GM18502 (cell line): ENCODE results near the gene ARID1A.
A peak's percentile ranks its signal among the peaks of the same experiment; 100 is the strongest.

Experiments used
- ATAC-seq: cut with Tn5 transposase; IDR thresholded peaks from one replicate; pipeline ENCODE4 v1.9.1; 2021; ENCODE audit warnings: mild to moderate bottlenecking; ENCODE audit not compliant: unreplicated experiment, poor library complexity

ARID1A gene

DNA sequence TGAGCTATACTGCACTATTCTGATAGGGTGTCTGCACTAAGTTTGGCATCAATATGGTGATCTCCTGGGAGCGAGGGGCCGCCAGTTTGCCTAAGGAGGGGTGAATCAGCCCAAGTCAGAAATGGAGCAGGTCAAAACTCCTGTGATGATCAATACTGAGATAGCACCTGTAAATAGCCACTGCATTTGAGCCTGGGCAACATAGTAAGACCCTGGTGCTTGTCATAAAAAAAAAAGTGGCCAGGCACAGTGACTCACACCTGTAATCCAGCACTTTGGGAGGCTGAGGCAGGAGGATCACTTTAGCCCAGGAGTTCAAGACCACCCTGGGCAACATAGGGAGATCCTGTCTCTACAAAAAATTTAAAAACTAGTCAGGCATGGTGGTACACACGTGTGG, 119.1 kb downstream of the ARID1A start:
- ATAC-seq, result no peak

DNA sequence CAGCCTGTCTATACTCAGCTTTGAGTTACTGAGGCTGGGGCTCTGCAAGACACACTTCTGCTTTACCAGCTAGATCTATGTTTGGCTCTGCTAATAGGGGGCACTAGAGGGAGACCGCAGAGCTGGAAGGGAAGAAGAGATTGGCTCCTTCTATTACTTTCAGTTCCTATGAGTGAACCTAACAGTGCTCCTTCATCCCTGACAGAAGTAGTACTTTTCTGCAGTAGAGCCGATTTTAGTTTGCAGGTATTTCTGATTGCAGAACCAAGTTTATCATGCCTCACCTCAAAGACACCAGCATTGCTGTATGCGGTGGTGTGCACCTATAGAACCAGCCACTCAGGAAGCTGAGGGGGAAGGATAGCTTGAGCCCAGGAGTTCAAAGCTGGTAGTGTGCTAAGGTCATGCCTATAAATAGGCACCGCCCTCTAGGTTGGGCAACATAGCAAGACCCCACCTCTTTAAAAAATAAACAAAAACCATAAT, 125.0 kb downstream of the ARID1A start:
- ATAC-seq, result peak; percentile 87

GRCh38 chr1:26822737-26823395, 127.1 kb downstream of the ARID1A start:
- ATAC-seq, result no peak

GRCh38 chr1:26824731-26825130, 128.9 kb downstream of the ARID1A start:
- no peak for ATAC-seq

- ATAC-seq, result peak; percentile 74
Observed at GRCh38 chr1:26826261-26827105, 130.7 kb downstream of the ARID1A start, which contains the start of gene ZDHHC18. Gene ZDHHC18 (plus strand): TSS chr1:26826688. CDS start chr1:26826805, 117 bp downstream.

DNA sequence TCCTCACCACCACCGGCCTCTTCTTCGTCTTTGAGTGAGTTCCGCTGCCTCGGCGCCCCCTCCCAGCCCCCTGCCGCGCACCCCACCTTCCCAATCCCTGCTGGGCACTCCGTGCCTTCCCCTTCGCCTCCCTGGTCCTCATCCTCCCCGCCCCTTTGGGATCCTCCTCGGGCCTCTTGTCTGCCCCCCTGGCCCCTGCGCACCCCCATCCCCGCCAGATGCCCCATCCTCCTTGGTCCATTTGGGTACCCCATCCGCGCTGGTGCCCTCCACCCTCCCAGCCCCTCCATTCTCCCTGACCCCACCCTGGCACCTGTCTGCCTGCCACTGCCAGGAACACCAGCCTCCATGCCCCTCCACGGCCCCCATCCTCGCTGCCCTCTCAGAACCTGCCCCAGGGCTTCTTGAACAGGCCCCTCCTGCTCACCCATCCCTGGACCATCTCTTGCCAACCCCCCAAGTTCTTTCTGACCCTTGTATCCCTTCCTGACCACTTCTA, 131.3 kb downstream of the ARID1A start:
- no peak for ATAC-seq

- ATAC-seq, result no peak
Observed at GRCh38 chr1:26827663-26828062, 131.8 kb downstream of the ARID1A start.

DNA sequence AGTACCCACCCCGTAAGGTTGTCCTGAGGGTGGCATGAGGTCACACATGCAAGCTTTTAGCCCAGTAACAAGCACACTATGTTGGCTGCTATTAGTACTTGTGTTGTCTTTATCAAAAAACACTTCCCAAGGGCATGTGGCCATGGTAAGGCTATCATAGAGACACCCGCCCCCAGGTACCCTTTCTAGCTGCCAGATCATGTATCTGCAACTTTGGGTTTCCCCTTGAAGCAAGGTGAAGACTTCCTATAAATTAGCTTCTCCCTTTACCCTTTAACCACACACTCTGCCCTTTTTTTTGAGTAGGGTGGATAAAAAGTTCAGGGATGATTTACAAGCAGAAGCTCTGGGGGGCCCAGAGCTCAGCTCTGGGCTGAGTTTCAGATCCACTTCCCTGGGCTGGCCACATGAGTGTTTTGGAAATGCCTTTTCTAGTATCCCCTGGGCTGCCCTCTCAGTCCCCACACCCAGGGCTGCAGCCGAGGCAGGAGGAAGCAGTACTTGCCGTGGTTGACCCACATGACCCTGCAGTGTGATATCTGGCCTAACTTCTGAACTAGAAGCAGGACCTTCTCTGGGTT, 132.7 kb downstream of the ARID1A start:
- no peak for ATAC-seq

DNA sequence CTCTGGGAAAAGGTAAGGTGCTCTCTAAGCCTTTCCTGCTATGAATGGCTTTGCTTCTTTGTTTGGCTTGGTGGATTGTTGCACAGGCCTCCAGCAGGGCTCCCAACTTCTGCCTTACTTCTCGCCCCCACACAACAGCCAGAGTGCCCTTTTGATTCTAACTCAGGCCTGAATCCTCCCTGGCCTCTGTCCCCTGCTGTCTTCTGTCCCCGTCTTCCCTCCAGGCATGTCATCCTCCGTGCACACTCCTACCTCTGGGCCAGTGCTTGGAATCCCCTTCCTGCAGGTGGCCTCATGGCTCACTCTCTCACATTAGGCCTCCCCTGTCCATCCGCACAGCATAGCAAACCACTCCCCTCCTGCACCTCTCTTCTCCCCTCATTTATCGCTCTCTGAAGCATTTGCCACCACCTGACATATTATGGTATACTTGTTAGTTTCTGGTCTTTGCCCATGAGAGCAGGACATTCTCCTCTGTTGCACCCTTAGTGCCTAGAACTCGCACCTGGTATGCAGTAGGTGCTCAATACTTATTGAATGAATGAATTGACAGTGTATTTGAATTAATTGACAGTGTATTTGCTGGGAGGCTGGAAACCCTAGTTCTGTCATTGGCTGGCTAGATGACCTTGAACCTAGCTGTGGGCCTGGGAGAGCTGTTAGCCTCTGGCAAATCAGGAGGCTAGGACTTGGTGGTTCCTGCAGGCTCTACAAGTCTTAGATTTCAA, 133.5 kb downstream of the ARID1A start:
- no peak for ATAC-seq

DNA sequence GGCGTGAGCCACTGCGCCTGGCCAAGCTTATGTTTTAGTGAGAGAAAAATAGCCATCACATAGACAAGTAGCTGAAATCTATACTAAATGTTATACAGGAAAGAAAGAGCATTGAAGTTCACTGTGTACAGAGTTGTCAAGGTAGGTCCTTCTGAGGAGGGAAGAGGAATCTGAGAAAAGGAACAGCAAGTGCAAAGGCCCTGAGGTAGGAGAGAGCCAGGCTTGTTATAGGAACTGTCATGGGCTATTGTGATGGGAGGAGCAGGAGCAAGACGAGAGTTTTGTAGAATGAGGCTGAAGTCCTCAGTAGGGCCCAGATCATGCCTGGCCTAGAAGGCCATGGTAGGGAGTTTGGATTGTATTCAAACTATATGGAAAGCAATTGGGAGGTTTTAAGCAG, 135.2 kb downstream of the ARID1A start:
- ATAC-seq, result no peak
